DND-41 (cell line): ENCODE data around the gene KANSL3.

Experiments used
- ATAC-seq: fragments of 200-7000 bp; cut with Tn5 transposase; 3 replicates; pipeline ENCODE4 v1.9.1; 2021; ENCODE audit warnings: low read depth; ENCODE audit not compliant: insufficient read depth
- DNase-seq: peaks from one replicate; pipeline ENCODE4 v3.0.0-alpha.2; 2020
- H2AFZ ChIP-seq: 2 replicates; pipeline ENCODE4 v1.6.0; 2012; ENCODE audit warnings: low read depth, low read length
- H3K27ac ChIP-seq: 2 replicates; pipeline ENCODE4 v1.5.1; 2012; ENCODE audit warnings: low read length, inconsistent platforms
- H3K27me3 ChIP-seq: fragments of 200-600 bp; sonication (generic); 2 replicates; pipeline ENCODE4 v1.6.0; 2012; ENCODE audit warnings: low read length, mild to moderate bottlenecking, inconsistent platforms; ENCODE audit not compliant: insufficient read depth, poor library complexity
- H3K36me3 ChIP-seq: 2 replicates; pipeline ENCODE4 v1.5.1; 2012; ENCODE audit warnings: low read length, inconsistent platforms; ENCODE audit not compliant: insufficient read depth
- H3K4me1 ChIP-seq: 2 replicates; pipeline ENCODE4 v1.5.1; 2012; ENCODE audit warnings: mild to moderate bottlenecking, low read length; ENCODE audit not compliant: insufficient read depth
- H3K4me2 ChIP-seq: 2 replicates; pipeline ENCODE4 v1.6.0; 2012; ENCODE audit warnings: mild to moderate bottlenecking, moderate library complexity, low read length, inconsistent platforms; ENCODE audit not compliant: insufficient read depth
- H3K4me3 ChIP-seq, 2 experiments: fragments of 200-600 bp in 1 of 2; shearing (Covaris generic) in 1 of 2; 2 replicates each; pipeline ENCODE4 v1.5.1; 2012 to 2016; ENCODE audit warnings: inconsistent platforms in 2 of 2, low read length in 2 of 2, mild to moderate bottlenecking in 2 of 2, low read depth in 1 of 2, moderate library complexity in 1 of 2
- H3K79me2 ChIP-seq: 2 replicates; pipeline ENCODE4 v1.6.0; 2012; ENCODE audit warnings: low read length, inconsistent platforms; ENCODE audit not compliant: insufficient read depth
- H3K9ac ChIP-seq: 2 replicates; pipeline ENCODE4 v1.6.0; 2012; ENCODE audit warnings: low read depth, mild to moderate bottlenecking, inconsistent platforms, low read length, moderate library complexity
- H3K9me3 ChIP-seq: 2 replicates; pipeline ENCODE4 v1.5.1; 2012; ENCODE audit warnings: low read length, moderate library complexity, mild to moderate bottlenecking, inconsistent platforms; ENCODE audit not compliant: insufficient read depth, severe bottlenecking
- H4K20me1 ChIP-seq: 2 replicates; pipeline ENCODE4 v1.6.0; 2012; ENCODE audit warnings: low read length; ENCODE audit not compliant: insufficient read depth
- CTCF ChIP-seq: IDR thresholded peaks from 2 replicates; pipeline ENCODE4 v1.5.1; 2012; ENCODE audit warnings: borderline replicate concordance, low read length, moderate library complexity, mild to moderate bottlenecking; ENCODE audit not compliant: poor library complexity, severe bottlenecking; ENCODE audit errors: extremely low read depth
- EZH2 ChIP-seq: IDR thresholded peaks from 3 replicates; pipeline ENCODE4 v1.6.1; 2012; ENCODE audit warnings: borderline replicate concordance, low read depth, mild to moderate bottlenecking, moderate library complexity, low read length, inconsistent platforms; ENCODE audit not compliant: severe bottlenecking

The KANSL3 gene

GRCh38 chr2:96684883-96685576 lies 46.9 kb upstream of the KANSL3 start:
- Histone ChIP-seq H2AFZ (no peak overlapping the region), H3K4me1 (no peaks in the 10 kb centered on the region), H3K4me2 (no peak overlapping the region), H3K27ac (no peak overlapping the region), H3K9ac (no peak overlapping the region), H3K4me3 (no peak overlapping the region), H3K9me3 (no peaks in the 10 kb centered on the region), H4K20me1 (no peaks in the 10 kb centered on the region), H3K36me3 (no peaks in the 10 kb centered on the region), H3K79me2 (no peaks in the 10 kb centered on the region), H3K27me3 (no peaks in the 10 kb centered on the region)
- ATAC-seq: no peak
- TF ChIP-seq CTCF: no peak
- TF ChIP-seq EZH2: no peak
- no peak for DNase-seq

- TF ChIP-seq CTCF (no peak), EZH2 (no peak)
- ATAC-seq: no peak
- Histone ChIP-seq H3K36me3 (no peaks in the 10 kb centered on the region), H3K4me2 (no peak overlapping the region), H3K79me2 (no peaks in the 10 kb centered on the region), H3K27me3 (no peaks in the 10 kb centered on the region), H4K20me1 (no peaks in the 10 kb centered on the region), H2AFZ (no peak overlapping the region), H3K4me3 (no peak overlapping the region), H3K4me1 (no peaks in the 10 kb centered on the region), H3K9ac (no peak overlapping the region), H3K9me3 (no peaks in the 10 kb centered on the region), H3K27ac (no peak overlapping the region)
- DNase-seq: no peak
These were observed 46.1 kb upstream of the KANSL3 start for GRCh38 chr2:96683972-96684820.

- no peaks in the 10 kb centered on the region for H3K4me1 ChIP-seq
- no peak overlapping the region for H3K4me2 ChIP-seq
- no peaks in the 10 kb centered on the region for H4K20me1 ChIP-seq
- H3K4me3 ChIP-seq: no peak overlapping the region
- no peaks in the 10 kb centered on the region for H3K36me3 ChIP-seq
- ATAC-seq: no peak
- H3K9ac ChIP-seq: no peak overlapping the region
- H2AFZ ChIP-seq: no peak overlapping the region
- DNase-seq: no peak
- no peaks in the 10 kb centered on the region for H3K79me2 ChIP-seq
- no peaks in the 10 kb centered on the region for H3K9me3 ChIP-seq
- H3K27me3 ChIP-seq: no peaks in the 10 kb centered on the region
- TF ChIP-seq CTCF (no peak), EZH2 (no peak)
- no peak overlapping the region for H3K27ac ChIP-seq
These were observed 45.2 kb upstream of the KANSL3 start for GRCh38 chr2:96683307-96683706.
